Measurements from ENCODE around the gene ZNF407.
"Not testable (repeated sequence)": the region's sequence is repeated elsewhere in the genome, so short reads cannot be mapped to it uniquely, and the experiment has no call there.

Gene ZNF407

GRCh38 chr18:74597662-74598349 lies at the start of gene ZNF407:
ZNF407 (plus strand) TSS chr18:74597870; CDS start chr18:74631020, 33,150 bp downstream.
- H3K36me3 ChIP-seq (ENCODE audit: control insufficient read depth, low read depth, low read length) = peaks cover 4% of the 10 kb centered on the region
- no peaks in the 10 kb centered on the region for H3K9me3 ChIP-seq (ENCODE audit: control insufficient read depth, low read depth, low read length)
- H3K4me1 ChIP-seq (ENCODE audit: control insufficient read depth, low read depth, low read length) = peaks cover 9% of the 10 kb centered on the region
- H3K27me3 ChIP-seq (ENCODE audit: control insufficient read depth, insufficient read depth, low read length) = peaks cover 9% of the 10 kb centered on the region
- H3K4me3 ChIP-seq (ENCODE audit: low read length) = peak within 1 kb of the TSS; percentile 99
- H3K27ac ChIP-seq (ENCODE audit: low read length) = peak within 1 kb of the TSS; percentile 93
- peak within 1 kb of the TSS; percentile 97 for H3K9ac ChIP-seq (ENCODE audit: low read length)

- Histone ChIP-seq H3K27me3 (ENCODE audit: control insufficient read depth, insufficient read depth, low read length) (no peaks in the 10 kb centered on the region), H3K9ac (ENCODE audit: low read length) (no peak overlapping the region), H3K9me3 (ENCODE audit: control insufficient read depth, low read depth, low read length) (peaks cover 12% of the 10 kb centered on the region), H3K36me3 (ENCODE audit: control insufficient read depth, low read depth, low read length) (no peaks in the 10 kb centered on the region), H3K4me3 (ENCODE audit: low read length) (no peak overlapping the region), H3K4me1 (ENCODE audit: control insufficient read depth, low read depth, low read length) (no peaks in the 10 kb centered on the region), H3K27ac (ENCODE audit: low read length) (no peak overlapping the region)
These were observed 48.0 kb upstream of the ZNF407 start for GRCh38 chr18:74549591-74550104.

GRCh38 chr18:74550886-74551285 lies 46.8 kb upstream of the ZNF407 start:
- H3K9me3 ChIP-seq (ENCODE audit: control insufficient read depth, low read depth, low read length) = peaks cover 12% of the 10 kb centered on the region

GRCh38 chr18:74551452-74551851 lies 46.2 kb upstream of the ZNF407 start:
- Histone ChIP-seq H3K9ac (ENCODE audit: low read length) (no peak overlapping the region), H3K9me3 (ENCODE audit: control insufficient read depth, low read depth, low read length) (peaks cover 12% of the 10 kb centered on the region)

More at GRCh38 chr18:74550886-74551285, 46.8 kb upstream of the ZNF407 start:
- H3K9ac ChIP-seq (ENCODE audit: low read length) = no peak overlapping the region
- H3K36me3 ChIP-seq (ENCODE audit: control insufficient read depth, low read depth, low read length) = no peaks in the 10 kb centered on the region
- no peak overlapping the region for H3K27ac ChIP-seq (ENCODE audit: low read length)
- no peak overlapping the region for H3K4me3 ChIP-seq (ENCODE audit: low read length)
- no peaks in the 10 kb centered on the region for H3K27me3 ChIP-seq (ENCODE audit: control insufficient read depth, insufficient read depth, low read length)
- H3K4me1 ChIP-seq (ENCODE audit: control insufficient read depth, low read depth, low read length) = no peaks in the 10 kb centered on the region

GRCh38 chr18:74551936-74552555 lies 45.6 kb upstream of the ZNF407 start:
- Histone ChIP-seq H3K4me1 (ENCODE audit: control insufficient read depth, low read depth, low read length) (no peaks in the 10 kb centered on the region), H3K27me3 (ENCODE audit: control insufficient read depth, insufficient read depth, low read length) (no peaks in the 10 kb centered on the region), H3K27ac (ENCODE audit: low read length) (no peak overlapping the region)

More at GRCh38 chr18:74551452-74551851, 46.2 kb upstream of the ZNF407 start:
- Histone ChIP-seq H3K36me3 (ENCODE audit: control insufficient read depth, low read depth, low read length) (no peaks in the 10 kb centered on the region), H3K4me3 (ENCODE audit: low read length) (no peak overlapping the region), H3K4me1 (ENCODE audit: control insufficient read depth, low read depth, low read length) (no peaks in the 10 kb centered on the region), H3K27me3 (ENCODE audit: control insufficient read depth, insufficient read depth, low read length) (no peaks in the 10 kb centered on the region), H3K27ac (ENCODE audit: low read length) (no peak overlapping the region)

GRCh38 chr18:74556126-74556525 lies 41.5 kb upstream of the ZNF407 start:
- H3K4me3 ChIP-seq (ENCODE audit: low read length) = no peak overlapping the region
- no peaks in the 10 kb centered on the region for H3K9me3 ChIP-seq (ENCODE audit: control insufficient read depth, low read depth, low read length)
- no peaks in the 10 kb centered on the region for H3K4me1 ChIP-seq (ENCODE audit: control insufficient read depth, low read depth, low read length)
- H3K27me3 ChIP-seq (ENCODE audit: control insufficient read depth, insufficient read depth, low read length) = no peaks in the 10 kb centered on the region
- no peak overlapping the region for H3K9ac ChIP-seq (ENCODE audit: low read length)
- no peak overlapping the region for H3K27ac ChIP-seq (ENCODE audit: low read length)
- no peaks in the 10 kb centered on the region for H3K36me3 ChIP-seq (ENCODE audit: control insufficient read depth, low read depth, low read length)

More at GRCh38 chr18:74551936-74552555, 45.6 kb upstream of the ZNF407 start:
- Histone ChIP-seq H3K9ac (ENCODE audit: low read length) (no peak overlapping the region), H3K36me3 (ENCODE audit: control insufficient read depth, low read depth, low read length) (no peaks in the 10 kb centered on the region), H3K9me3 (ENCODE audit: control insufficient read depth, low read depth, low read length) (peaks cover 12% of the 10 kb centered on the region), H3K4me3 (ENCODE audit: low read length) (no peak overlapping the region)

GRCh38 chr18:74558096-74558495 lies 39.6 kb upstream of the ZNF407 start:
- no peaks in the 10 kb centered on the region for H3K27me3 ChIP-seq (ENCODE audit: control insufficient read depth, insufficient read depth, low read length)
- H3K36me3 ChIP-seq (ENCODE audit: control insufficient read depth, low read depth, low read length) = no peaks in the 10 kb centered on the region

GRCh38 chr18:74562131-74562730 lies 35.4 kb upstream of the ZNF407 start:
- no peak overlapping the region for H3K27ac ChIP-seq (ENCODE audit: low read length)
- no peak overlapping the region for H3K4me3 ChIP-seq (ENCODE audit: low read length)
- no peaks in the 10 kb centered on the region for H3K4me1 ChIP-seq (ENCODE audit: control insufficient read depth, low read depth, low read length)
- no peaks in the 10 kb centered on the region for H3K9me3 ChIP-seq (ENCODE audit: control insufficient read depth, low read depth, low read length)
- H3K9ac ChIP-seq (ENCODE audit: low read length) = no peak overlapping the region
- H3K36me3 ChIP-seq (ENCODE audit: control insufficient read depth, low read depth, low read length) = no peaks in the 10 kb centered on the region
- H3K27me3 ChIP-seq (ENCODE audit: control insufficient read depth, insufficient read depth, low read length) = no peaks in the 10 kb centered on the region

More at GRCh38 chr18:74558096-74558495, 39.6 kb upstream of the ZNF407 start:
- Histone ChIP-seq H3K9me3 (ENCODE audit: control insufficient read depth, low read depth, low read length) (no peaks in the 10 kb centered on the region), H3K4me3 (ENCODE audit: low read length) (no peak overlapping the region), H3K9ac (ENCODE audit: low read length) (no peak overlapping the region), H3K27ac (ENCODE audit: low read length) (no peak overlapping the region), H3K4me1 (ENCODE audit: control insufficient read depth, low read depth, low read length) (no peaks in the 10 kb centered on the region)

GRCh38 chr18:74562775-74563174 lies 34.9 kb upstream of the ZNF407 start:
- Histone ChIP-seq H3K27ac (ENCODE audit: low read length) (no peak overlapping the region), H3K9me3 (ENCODE audit: control insufficient read depth, low read depth, low read length) (no peaks in the 10 kb centered on the region), H3K27me3 (ENCODE audit: control insufficient read depth, insufficient read depth, low read length) (no peaks in the 10 kb centered on the region), H3K36me3 (ENCODE audit: control insufficient read depth, low read depth, low read length) (no peaks in the 10 kb centered on the region), H3K4me1 (ENCODE audit: control insufficient read depth, low read depth, low read length) (no peaks in the 10 kb centered on the region), H3K4me3 (ENCODE audit: low read length) (no peak overlapping the region), H3K9ac (ENCODE audit: low read length) (no peak overlapping the region)

GRCh38 chr18:74563999-74564398 lies 33.7 kb upstream of the ZNF407 start:
- Histone ChIP-seq H3K27me3 (ENCODE audit: control insufficient read depth, insufficient read depth, low read length) (no peaks in the 10 kb centered on the region), H3K9ac (ENCODE audit: low read length) (no peak overlapping the region), H3K4me1 (ENCODE audit: control insufficient read depth, low read depth, low read length) (no peaks in the 10 kb centered on the region), H3K27ac (ENCODE audit: low read length) (no peak overlapping the region), H3K4me3 (ENCODE audit: low read length) (no peak overlapping the region), H3K36me3 (ENCODE audit: control insufficient read depth, low read depth, low read length) (no peaks in the 10 kb centered on the region), H3K9me3 (ENCODE audit: control insufficient read depth, low read depth, low read length) (no peaks in the 10 kb centered on the region)

GRCh38 chr18:74565164-74565563 lies 32.5 kb upstream of the ZNF407 start:
- H3K9ac ChIP-seq (ENCODE audit: low read length); H3K27ac ChIP-seq (ENCODE audit: low read length); H3K4me3 ChIP-seq (ENCODE audit: low read length); H3K9me3 ChIP-seq (ENCODE audit: control insufficient read depth, low read depth, low read length); H3K4me1 ChIP-seq (ENCODE audit: control insufficient read depth, low read depth, low read length); H3K36me3 ChIP-seq (ENCODE audit: control insufficient read depth, low read depth, low read length); H3K27me3 ChIP-seq (ENCODE audit: control insufficient read depth, insufficient read depth, low read length): not testable (repeated sequence)

Measured in iPS-18a (cell line).